GM19455 (cell line): Measurements from ENCODE around the gene CNOT4.
"Not testable (repeated sequence)": the region's sequence is repeated elsewhere in the genome, so short reads cannot be mapped to it uniquely, and the experiment has no call there.

Source experiments
- ATAC-seq: cut with Tn5 transposase; IDR thresholded peaks from one replicate; pipeline ENCODE4 v1.9.1; 2021; ENCODE audit not compliant: unreplicated experiment

The CNOT4 gene

DNA sequence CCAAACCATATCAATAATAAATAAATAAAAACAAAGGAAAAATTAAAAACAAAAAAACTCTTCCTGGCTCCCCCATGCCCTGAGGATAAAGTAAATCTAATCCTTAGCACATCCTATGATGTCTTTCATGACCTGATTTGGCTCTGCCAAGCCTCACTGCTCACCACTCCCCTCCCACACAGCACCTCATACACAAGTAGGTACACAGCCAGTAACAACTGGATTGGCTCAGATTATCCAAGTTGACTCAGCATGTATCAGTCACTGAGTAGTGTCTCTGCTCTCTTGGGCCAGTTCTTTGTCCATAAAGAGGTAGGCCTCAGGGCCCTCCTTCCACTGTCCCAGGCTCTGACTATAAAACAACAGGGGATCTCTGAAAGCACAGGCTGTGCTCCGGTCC is 176.7 kb downstream of the CNOT4 start:
- no peak for ATAC-seq

DNA sequence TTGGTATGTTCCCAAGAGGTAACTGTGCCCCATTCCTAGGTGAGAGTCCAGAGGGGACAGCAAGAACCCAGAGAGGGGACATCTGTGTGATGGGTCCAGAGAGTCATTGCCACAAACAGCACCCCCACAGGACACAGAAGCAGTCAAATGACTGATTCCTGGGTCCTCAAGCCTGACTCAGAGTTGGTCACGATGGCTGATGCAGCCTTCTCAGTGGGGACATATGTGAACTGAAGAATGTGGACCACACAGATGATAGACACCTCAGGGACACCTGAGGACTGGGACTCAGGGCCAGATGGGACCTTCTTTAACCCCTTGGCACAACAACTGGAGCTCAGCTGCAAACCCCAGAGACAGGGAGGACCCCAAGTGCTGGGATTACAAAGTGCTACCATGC is 179.8 kb downstream of the CNOT4 start:
- no peak for ATAC-seq

DNA sequence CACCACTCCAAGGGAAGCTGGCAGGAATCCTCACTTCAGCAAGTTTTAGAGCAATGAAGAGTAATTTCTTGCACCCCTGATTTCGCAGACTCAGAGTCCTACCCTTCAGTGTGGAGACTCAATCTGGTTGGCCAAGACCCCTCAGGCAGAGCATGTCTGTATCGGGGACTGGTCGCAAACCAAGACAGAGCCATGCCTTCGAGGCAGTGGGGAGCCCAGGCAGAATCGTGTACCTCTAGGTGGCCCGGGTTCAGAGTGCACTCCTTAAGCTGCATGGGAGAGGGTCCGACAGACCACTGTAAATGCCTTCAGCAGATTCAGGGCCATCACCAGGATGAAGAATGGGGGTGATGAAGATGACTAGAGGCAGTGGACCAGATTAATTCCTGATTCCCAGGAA is 181.4 kb downstream of the CNOT4 start:
- no peak for ATAC-seq

DNA sequence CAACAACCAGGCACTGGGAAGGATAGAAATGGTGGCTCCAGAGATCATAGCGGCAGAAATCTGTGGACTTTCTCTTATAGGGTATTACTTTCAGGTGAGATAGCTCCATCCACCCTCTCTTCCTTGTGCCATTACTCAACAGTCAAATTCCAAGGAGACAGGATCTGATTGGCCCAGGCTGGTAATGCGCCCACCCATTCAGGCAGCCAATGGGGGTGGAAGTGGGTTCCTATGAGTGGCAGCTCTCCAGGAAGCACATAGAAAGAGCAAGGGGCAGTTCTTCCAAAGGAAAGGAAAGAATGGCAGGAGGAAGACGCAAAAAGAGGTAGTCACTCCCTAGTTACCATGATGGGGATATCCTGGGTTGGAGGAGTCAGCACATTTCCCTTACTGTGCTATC is 181.8 kb downstream of the CNOT4 start:
- ATAC-seq: no peak

DNA sequence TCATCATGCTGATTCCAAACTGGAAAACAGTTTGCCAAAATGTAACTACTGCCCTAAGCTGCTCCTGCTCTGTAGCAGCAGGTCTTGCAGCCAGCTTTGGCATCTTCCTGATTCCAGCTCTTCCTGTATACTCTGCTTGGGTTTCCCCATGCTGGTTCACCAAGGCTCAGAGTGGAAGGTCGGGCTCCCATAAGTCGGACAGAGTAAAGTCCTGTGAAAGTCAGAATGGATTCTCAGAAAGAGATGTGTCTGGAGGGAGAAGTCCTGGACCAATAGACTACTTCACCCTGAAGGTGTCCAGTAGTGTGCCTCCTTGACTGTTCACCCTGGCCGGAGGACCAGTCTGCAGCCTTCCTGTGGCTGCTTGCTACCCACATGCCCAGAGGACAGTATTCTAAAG is 182.4 kb downstream of the CNOT4 start:
- no peak for ATAC-seq

DNA sequence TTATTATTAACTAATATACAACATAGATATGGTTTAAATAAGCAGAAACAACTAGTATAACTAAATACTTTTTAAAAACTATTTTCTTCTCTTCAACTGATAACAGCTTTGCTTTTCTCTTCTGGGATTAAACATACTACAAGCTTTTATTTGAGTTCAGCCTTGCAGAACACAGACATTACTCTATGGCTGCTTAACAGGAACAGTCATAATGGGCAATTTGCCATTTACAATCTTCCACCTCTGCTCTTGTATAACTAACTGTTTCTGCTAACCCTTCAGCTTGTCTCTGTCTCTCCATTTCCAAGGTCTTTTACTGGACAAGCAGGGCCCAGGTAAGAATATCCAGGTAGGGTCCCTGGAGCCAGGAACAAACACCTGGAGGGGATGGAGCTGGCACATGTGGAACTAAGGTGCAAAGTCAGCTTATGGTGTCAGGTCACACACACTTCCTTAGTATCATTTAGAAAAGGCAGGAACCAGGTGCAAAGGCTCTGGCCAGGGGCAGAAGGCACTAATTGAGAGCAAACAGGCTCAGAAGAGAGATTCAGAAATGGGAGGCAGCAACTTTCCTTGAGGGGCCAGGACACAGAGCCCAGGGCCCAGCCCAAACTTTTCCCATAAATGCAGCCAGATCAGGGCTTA is 183.1 kb downstream of the CNOT4 start:
- ATAC-seq: no peak

DNA sequence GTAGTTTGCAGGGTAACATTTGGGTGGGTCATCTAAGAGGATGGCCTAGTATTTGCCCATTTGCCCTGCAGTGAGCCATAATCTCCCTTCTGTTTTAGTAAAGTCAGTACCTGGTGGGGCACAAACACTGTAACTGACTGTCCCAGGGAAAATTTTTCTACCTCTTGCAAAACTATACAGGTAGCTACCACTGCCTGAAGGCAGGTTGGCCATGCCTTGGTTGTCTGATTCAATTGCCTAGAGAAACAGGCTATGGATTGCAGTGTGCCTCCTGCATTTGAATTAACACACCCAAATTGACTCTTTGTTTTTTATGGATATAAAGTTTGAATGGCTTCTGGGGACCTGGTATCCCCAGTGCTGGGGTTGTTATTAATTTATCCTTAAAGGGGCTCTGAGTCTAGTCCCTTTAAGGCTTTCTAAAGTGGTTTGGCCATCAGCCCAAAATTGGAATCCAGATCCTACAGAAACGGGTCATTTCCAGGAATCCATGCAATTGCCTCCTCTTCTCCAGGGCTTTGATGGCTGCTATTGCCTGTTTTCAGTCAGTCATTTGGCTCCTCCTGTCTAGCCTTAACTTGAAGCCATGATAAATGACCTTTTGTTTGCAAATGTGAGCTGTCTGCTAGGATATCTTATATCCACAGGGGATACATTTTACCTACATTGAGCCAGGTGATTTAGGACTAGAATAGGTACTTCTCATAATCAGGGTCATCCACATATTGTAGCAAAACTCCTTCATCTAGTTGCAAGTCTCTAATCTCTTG is 187.1 kb downstream of the CNOT4 start:
- no peak for ATAC-seq

DNA sequence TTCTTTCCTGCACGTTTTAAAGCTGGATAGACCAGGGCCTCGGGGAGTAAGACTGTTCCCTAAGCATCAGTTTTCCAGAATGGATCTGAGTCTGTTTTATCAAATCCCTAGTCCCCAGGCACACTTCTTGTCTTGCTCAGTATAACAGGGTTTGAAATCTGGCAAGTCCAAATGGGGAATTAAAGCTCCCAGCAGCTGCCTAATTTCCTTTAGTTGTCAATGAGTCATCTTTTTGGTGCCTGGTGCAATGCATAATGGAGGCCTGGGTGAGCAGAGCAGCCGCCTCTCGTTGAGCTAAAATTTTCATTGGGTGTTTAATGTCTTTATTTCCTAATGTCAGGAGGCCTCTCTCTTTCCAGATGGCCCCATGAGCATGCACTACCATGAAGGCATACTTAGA is 188.3 kb downstream of the CNOT4 start:
- no peak for ATAC-seq

DNA sequence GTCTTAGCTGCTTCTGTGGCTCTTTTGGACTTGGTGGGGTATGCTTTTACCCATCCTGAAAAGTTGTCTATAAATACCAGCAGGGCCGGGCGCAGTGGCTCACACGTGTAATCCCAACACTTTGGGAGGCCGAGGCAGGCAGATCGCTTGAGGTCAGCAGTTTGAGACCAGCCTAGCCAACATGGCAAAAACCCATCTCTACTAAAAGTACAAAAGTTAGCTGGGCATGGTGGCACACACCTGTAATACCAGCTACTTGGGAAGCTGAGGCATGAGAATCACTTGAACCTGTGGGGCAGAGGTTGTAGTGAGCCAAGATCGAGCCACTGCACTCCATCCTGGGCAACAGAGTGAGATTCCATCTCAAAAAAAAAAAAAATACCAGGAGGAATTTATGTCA is 188.9 kb downstream of the CNOT4 start:
- not testable (repeated sequence) for ATAC-seq

DNA sequence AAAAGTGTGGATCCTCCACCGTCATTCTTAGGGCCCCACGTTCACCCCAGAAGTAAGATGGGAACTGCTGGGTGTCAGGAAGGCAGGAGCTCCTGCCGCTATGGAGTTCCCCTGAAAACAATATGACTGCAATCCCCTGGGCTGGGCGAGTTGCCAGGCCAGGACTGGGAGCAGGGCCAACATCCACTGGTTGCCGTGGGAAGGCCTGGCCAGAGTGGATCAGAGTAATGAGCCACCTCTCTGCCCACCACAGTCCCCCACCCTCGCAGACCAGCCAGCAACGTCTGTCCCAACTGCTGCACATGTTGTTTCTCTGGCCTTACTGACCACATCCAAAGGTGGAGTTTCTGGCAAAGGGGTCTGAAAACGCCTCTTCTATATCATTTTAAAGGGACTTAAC is 189.6 kb downstream of the CNOT4 start:
- ATAC-seq: no peak

DNA sequence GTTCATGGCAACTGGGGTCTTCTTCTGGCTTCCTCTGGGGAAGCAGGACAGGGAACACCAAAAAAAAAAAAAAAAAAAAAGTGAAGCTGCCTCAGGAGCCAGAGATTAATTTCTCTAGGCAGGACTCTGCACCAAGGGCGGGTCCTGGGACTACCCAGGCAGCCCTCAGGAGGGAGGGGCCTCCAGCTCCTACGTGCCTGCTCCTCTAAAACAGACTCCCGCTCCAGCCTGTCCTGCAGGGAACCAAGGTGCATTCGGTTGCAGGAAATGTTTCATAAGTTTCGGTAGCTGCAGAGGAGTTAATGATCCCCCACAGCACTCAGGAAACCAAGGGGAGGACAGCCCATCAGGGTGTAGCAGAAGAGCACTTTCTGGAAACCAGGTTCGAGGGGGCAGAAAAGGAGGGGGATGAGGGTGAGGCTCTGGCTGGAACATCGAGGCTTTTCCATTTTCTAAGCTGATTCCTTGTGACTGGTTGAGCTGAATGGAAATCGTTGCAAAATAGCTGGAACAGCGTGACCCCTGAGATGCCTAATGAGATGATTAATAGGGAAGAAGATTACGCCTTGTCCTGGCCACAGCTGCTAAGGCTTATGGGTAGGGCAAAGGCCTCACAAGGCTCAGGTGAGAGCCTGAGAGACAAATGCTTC is 192.1 kb downstream of the CNOT4 start:
- ATAC-seq: no peak

DNA sequence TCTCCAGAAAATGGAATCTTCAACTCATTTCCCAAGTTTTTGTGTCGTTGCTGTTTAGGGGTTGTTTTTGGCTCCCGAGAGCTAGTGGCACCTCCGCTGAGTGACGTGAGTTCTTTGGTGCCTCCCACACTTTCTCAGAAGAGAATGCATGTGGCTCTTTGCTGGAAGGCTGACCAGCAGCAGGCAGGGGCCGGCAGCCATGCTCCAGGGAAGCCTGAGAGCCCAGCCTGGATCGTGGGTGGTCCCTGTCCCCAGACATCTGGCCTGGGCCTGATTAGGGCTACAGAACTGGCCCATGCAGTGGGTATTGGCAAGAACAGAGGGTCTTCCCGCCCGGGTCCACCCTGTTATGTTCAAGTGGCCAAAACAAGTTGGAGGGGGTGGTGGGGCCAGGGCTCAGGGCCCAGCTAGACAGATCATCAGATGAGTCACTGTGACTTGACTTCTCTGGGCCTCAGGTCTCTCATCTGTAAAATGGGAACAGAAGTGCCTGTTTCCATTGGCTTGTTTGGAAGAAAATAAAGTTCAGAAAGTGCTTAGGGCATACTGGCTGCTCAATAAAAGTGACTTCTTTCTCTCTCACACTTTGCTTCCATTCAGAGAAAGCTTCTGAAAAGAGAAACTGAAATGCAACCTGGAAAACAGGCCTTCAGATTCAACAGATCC is 193.1 kb downstream of the CNOT4 start:
- ATAC-seq: no peak

DNA sequence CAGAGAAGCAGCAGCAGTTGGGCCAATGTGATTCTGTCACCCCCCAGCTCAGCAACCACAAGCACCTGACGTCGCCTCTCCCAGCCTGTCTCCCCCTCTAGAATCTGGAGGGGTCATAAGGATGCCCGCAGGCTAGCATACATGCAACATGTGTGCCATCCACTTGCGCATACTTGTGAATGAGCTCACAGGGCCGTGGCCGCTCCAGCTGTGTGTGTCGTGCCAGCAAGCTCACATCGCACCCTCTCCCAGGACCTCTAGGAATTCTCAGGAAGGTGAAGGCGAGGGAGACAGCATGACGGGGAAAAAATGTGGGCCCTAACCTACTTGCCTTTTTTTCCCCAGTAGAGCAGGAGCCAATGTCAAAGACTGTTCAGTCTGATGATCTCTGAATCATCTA is 195.9 kb downstream of the CNOT4 start:
- no peak for ATAC-seq
